Body of pancreas (tissue), 4 donors: ENCODE results near the gene CDC45. TPM values are rescaled to one million over a fixed set of nuclear protein-coding genes. Genes with fewer than 3 reads are reported as not detected.
A peak's percentile ranks its signal among the peaks of the same experiment; 100 is the strongest.

Experiments
- ATAC-seq: fragments of 150-250 bp; one replicate; pipeline ENCODE4 v1.9.1; 2016
- DNase-seq, 4 donors: peaks; one replicate each; pipeline ENCODE4 v3.0.0-alpha.2; 2019
- H3K27ac ChIP-seq, 4 donors: fragments of 200-600 bp; sonication (generic); 1 replicate in 3 of 4; 2 replicates in 1 of 4; pipeline versions ENCODE4 v1.5.1 to v1.6.1; 2016 to 2019; ENCODE audit warnings: mild to moderate bottlenecking in 1 of 4, mixed read lengths in 1 of 4, moderate library complexity in 1 of 4
- H3K27me3 ChIP-seq, 2 donors: fragments of 200-600 bp; sonication (generic); one replicate each; pipeline ENCODE4 v1.6.0; 2016; ENCODE audit warnings: mild to moderate bottlenecking in 1 of 2
- H3K36me3 ChIP-seq, 2 donors: fragments of 200-600 bp; sonication (generic); replicated peaks in 1 of 2; 2 replicates each; pipeline ENCODE4 v1.5.1; 2016; ENCODE audit warnings: low read depth in 2 of 2; ENCODE audit not compliant: insufficient read depth in 1 of 2
- H3K4me1 ChIP-seq: fragments of 200-600 bp; sonication (generic); one replicate; pipeline ENCODE4 v1.6.0; 2016
- H3K4me3 ChIP-seq, 2 donors: fragments of 200-600 bp; sonication (generic); 1 replicate in 1 of 2; 2 replicates in 1 of 2; pipeline ENCODE4 v1.5.1; 2016 to 2019
- H3K9me3 ChIP-seq, 3 donors: fragments of 200-600 bp; sonication (generic); 1 replicate in 2 of 3; 2 replicates in 1 of 3; pipeline ENCODE4 v1.5.1; 2016
- CTCF ChIP-seq, 7 experiments: fragments of 450-650 bp in 4 of 7; fragments of 200-600 bp in 3 of 7; sonication (generic) in 3 of 7; IDR thresholded peaks; one replicate each; pipeline ENCODE4 v1.5.1; 2016 to 2019; ENCODE audit warnings: antibody characterized with exemption in 7 of 7
- POLR2A ChIP-seq, 3 donors: fragments of 450-650 bp; IDR thresholded peaks; one replicate each; pipeline ENCODE4 v1.6.1; 2016; ENCODE audit warnings: antibody characterized with exemption in 3 of 3, mild to moderate bottlenecking in 2 of 3
- WGBS, 2 donors: methylation state at CpG; one replicate each; pipeline ENCODE4 v1.1.5; 2017; 5-methylcytosine and 5-hydroxymethylcytosine counted together
- intact Hi-C: fragments of 100-400 bp; cut with DNase I; formaldehyde crosslinking; loops from one replicate; pipeline ENCODE4 v1.15.1; 2023
- total RNA-seq, 2 donors: library from RNA; depleted of rRNA; stranded (reverse); fragments of >200 nt; gene quantifications; one replicate each; pipeline ENCODE4 v1.1.0, GENCODE V29; 2016

The CDC45 gene
- total RNA-seq, 2 donors from 2014 or later: not detected

- H3K9me3 ChIP-seq: no peaks in the 10 kb centered on the region
- WGBS, 2 donors: 88 to 95% methylated on average over 3 of the region's 3 CpGs
- no peak for DNase-seq
- TF ChIP-seq POLR2A (IDR thresholded peaks at IDR 0.05) (no peak), CTCF (IDR thresholded peaks at IDR 0.05) (no peak)
- intact Hi-C loops: no loop called here
- no peaks in the 10 kb centered on the region for H3K27me3 ChIP-seq
- H3K36me3 ChIP-seq: no peaks in the 10 kb centered on the region
- H3K4me3 ChIP-seq: no peak overlapping the region
- no peak for ATAC-seq
- no peaks in the 10 kb centered on the region for H3K4me1 ChIP-seq
- H3K27ac ChIP-seq: no peak overlapping the region
These were observed 16.6 kb downstream of the CDC45 start for GRCh38 chr22:19496324-19496630.

- ATAC-seq (no peak), DNase-seq (peak in 2 of 4 donors; percentile 10 to 27)
- no peaks in the 10 kb centered on the region for H3K27me3 ChIP-seq
- H3K9me3 ChIP-seq: no peaks in the 10 kb centered on the region
- H3K4me1 ChIP-seq: no peaks in the 10 kb centered on the region
- TF ChIP-seq POLR2A (IDR thresholded peaks at IDR 0.05): no peak
- no peak for TF ChIP-seq CTCF (IDR thresholded peaks at IDR 0.05)
- intact Hi-C loops: no loop called here
- H3K36me3 ChIP-seq: no peaks in the 10 kb centered on the region
- 39 to 80% methylated on average over 1 to 3 of the region's 3 CpGs for WGBS, 2 donors
- no peak overlapping the region for H3K27ac ChIP-seq
- H3K4me3 ChIP-seq: no peak overlapping the region
These were observed 17.5 kb downstream of the CDC45 start for GRCh38 chr22:19497245-19497644.

- no peaks in the 10 kb centered on the region for H3K4me1 ChIP-seq
- no peaks in the 10 kb centered on the region for H3K27me3 ChIP-seq
- H3K4me3 ChIP-seq: no peak overlapping the region
- no peaks in the 10 kb centered on the region for H3K9me3 ChIP-seq
- 97 to 99% methylated on average over 7 of the region's 7 CpGs for WGBS, 2 donors
- no peaks in the 10 kb centered on the region for H3K36me3 ChIP-seq
- no peak for TF ChIP-seq POLR2A (IDR thresholded peaks at IDR 0.05)
- no peak for TF ChIP-seq CTCF (IDR thresholded peaks at IDR 0.05)
- ATAC-seq (no peak), DNase-seq (no peak)
- H3K27ac ChIP-seq: no peak overlapping the region
- intact Hi-C loops: no loop called here
These were observed 18.6 kb downstream of the CDC45 start for GRCh38 chr22:19498154-19498865.

- Histone ChIP-seq H3K9me3 (no peaks in the 10 kb centered on the region), H3K27ac (no peak overlapping the region), H3K27me3 (no peaks in the 10 kb centered on the region), H3K36me3 (no peaks in the 10 kb centered on the region), H3K4me1 (no peaks in the 10 kb centered on the region), H3K4me3 (no peak overlapping the region)
- intact Hi-C loops: no loop called here
- TF ChIP-seq POLR2A (IDR thresholded peaks at IDR 0.05): no peak
- no peak for TF ChIP-seq CTCF (IDR thresholded peaks at IDR 0.05)
- no peak for ATAC-seq
- 87 to 94% methylated on average over 3 of the region's 3 CpGs for WGBS, 2 donors
- DNase-seq: no peak
These were observed 19.1 kb downstream of the CDC45 start for GRCh38 chr22:19498866-19499190.

- intact Hi-C loops: no loop called here
- H3K4me1 ChIP-seq: no peaks in the 10 kb centered on the region
- no peak overlapping the region for H3K4me3 ChIP-seq
- H3K27me3 ChIP-seq: no peaks in the 10 kb centered on the region
- H3K36me3 ChIP-seq: no peaks in the 10 kb centered on the region
- ATAC-seq (no peak), DNase-seq (no peak)
- H3K27ac ChIP-seq: no peak overlapping the region
- no peaks in the 10 kb centered on the region for H3K9me3 ChIP-seq
- WGBS, 2 donors: 96 to 97% methylated on average over 5 to 7 of the region's 7 CpGs
- TF ChIP-seq POLR2A (IDR thresholded peaks at IDR 0.05) (no peak), CTCF (IDR thresholded peaks at IDR 0.05) (no peak)
These were observed 19.6 kb downstream of the CDC45 start for GRCh38 chr22:19499236-19499879.
